SU-DHL-6 (cell line): ENCODE measurements around the gene STK39.

Source experiments
- EZH2phosphoT487 ChIP-seq: fragments of 200-600 bp; sonication (generic), shearing (Covaris generic); conservative IDR thresholded peaks from 2 replicates; pipeline ENCODE4 v1.6.1; 2018; ENCODE audit warnings: mild to moderate bottlenecking, antibody characterized with exemption, low read length, moderate library complexity, mixed read lengths
- TF ChIP-seq, protein P1 (sequence below): fragments of 200-600 bp; sonication (generic); IDR thresholded peaks from one replicate; pipeline ENCODE4 v1.5.1; 2017; ENCODE audit warnings: antibody characterized with exemption, mild to moderate bottlenecking, low read length, moderate library complexity; ENCODE audit not compliant: insufficient read depth, poor library complexity, severe bottlenecking

DNA sequence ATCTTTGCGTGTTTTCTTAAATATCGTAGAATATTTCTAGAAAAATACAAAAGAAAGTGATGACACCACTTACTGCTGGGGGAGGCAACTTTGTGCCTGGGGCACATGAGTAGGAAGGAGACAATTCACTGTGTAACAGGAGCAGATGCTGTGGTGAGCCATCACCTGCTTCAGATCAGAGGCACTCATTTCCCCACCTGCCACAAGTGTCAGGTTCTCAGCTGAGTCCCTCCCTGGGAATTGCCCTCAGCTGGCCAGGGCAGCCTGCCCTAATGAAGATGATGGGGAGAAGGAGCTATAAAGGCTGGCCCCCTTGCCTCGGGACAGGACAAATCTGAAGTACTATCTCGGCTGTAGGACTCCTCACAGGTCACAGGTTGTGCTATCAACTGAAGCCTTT, 322.8 kb downstream of the STK39 start:
- TF ChIP-seq, protein P1, sequence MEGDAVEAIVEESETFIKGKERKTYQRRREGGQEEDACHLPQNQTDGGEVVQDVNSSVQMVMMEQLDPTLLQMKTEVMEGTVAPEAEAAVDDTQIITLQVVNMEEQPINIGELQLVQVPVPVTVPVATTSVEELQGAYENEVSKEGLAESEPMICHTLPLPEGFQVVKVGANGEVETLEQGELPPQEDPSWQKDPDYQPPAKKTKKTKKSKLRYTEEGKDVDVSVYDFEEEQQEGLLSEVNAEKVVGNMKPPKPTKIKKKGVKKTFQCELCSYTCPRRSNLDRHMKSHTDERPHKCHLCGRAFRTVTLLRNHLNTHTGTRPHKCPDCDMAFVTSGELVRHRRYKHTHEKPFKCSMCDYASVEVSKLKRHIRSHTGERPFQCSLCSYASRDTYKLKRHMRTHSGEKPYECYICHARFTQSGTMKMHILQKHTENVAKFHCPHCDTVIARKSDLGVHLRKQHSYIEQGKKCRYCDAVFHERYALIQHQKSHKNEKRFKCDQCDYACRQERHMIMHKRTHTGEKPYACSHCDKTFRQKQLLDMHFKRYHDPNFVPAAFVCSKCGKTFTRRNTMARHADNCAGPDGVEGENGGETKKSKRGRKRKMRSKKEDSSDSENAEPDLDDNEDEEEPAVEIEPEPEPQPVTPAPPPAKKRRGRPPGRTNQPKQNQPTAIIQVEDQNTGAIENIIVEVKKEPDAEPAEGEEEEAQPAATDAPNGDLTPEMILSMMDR: no peak
- no peak for TF ChIP-seq EZH2phosphoT487
